ENCODE results near the gene GALNS.

- TF ChIP-seq POLR2A (IDR thresholded peaks at IDR 0.05) (no peak), CTCF (IDR thresholded peaks at IDR 0.05) (no peak), POLR2AphosphoS5 (IDR thresholded peaks at IDR 0.05) (no peak)
Observed at GRCh38 chr16:88807626-88808453, 48.9 kb downstream of the GALNS start.
